Measurements from ENCODE around the gene ERN1. TPM values are rescaled to one million over a fixed set of nuclear protein-coding genes. Genes with fewer than 3 reads are reported as not detected.

The ERN1 gene
- total and polyA plus RNA-seq, 2 of the 13 experiments (the other 11 are each of a cell fraction or from before 2014, with no cell fraction given): 6.0 to 12.7 TPM

DNA sequence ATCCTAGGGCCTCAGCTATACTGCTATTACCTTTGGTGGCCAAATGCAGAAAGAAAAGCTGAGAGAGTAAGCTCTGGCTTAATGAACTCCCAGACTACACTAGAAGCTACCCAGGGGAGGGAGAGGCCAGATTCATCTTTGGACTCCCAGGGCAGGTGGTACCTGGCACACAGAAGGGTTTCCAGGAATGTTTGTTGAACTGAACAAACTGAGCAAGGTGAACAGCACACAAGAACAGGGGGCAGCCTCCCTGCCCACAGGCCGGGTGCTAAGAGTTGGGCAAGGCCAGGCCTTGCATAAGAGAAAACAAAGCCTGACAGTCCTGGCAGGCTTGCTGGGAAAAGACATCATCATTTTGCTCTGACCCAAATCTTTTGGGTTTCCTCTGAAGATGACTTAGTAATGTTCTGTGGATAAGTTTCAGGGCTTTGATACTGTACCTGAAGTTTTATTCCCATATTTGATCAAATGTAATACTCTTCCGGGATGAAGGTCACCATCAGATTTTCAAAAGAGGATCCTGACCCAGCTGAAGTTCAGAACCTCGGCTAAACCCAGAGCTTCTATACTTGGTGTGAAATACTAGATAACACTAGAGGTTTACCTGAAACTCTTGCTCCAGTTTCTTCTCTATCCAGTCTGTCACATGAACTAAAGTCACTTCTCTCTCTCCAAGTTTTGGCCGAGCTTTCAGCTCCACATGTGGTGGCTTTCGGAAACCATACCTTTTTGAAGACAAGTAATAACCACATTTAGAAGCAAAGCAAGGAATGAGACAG, 20.5 kb upstream of the ERN1 start (continued):
- TF ChIP-seq NCOA1 (CRISPR knock-in tag; IDR thresholded peaks at IDR 0.05) (peak; percentile 40; the same call in 1 of the 2 replicates), ZBTB38 (CRISPR knock-in tag; IDR thresholded peaks at IDR 0.05) (peak; percentile 95), ZNF510 (CRISPR knock-in tag; IDR thresholded peaks at IDR 0.05; ENCODE audit: low read depth) (no peak), SMARCC2 (IDR thresholded peaks at IDR 0.05) (no peak), TEAD2 (CRISPR knock-in tag; IDR thresholded peaks at IDR 0.05) (no peak), TGIF2 (CRISPR knock-in tag; IDR thresholded peaks at IDR 0.05) (peak; percentile 70; the same call in 1 of the 2 replicates), KDM4B (CRISPR knock-in tag; IDR thresholded peaks at IDR 0.05) (peak; percentile 90; the same call in 1 of the 2 replicates), MYC (CRISPR knock-in tag; IDR thresholded peaks at IDR 0.05; ENCODE audit: borderline replicate concordance) (peak; percentile 90), ZNF10 (CRISPR knock-in tag; IDR thresholded peaks at IDR 0.05; ENCODE audit: borderline replicate concordance, low read depth) (no peak), ZNF329 (CRISPR knock-in tag; IDR thresholded peaks at IDR 0.05; ENCODE audit: low read depth) (0 out of 2 replicates have a peak, but pooled peaks have one; percentile 55), BCLAF1 (IDR thresholded peaks at IDR 0.05) (no peak), GABPA (IDR thresholded peaks at IDR 0.05; ENCODE audit: low read depth, low read length) (no peak), GABPA (CRISPR knock-in tag; IDR thresholded peaks at IDR 0.05; ENCODE audit: low read depth) (peak; percentile 50; the same call in 1 of the 2 replicates), BATF2 (CRISPR knock-in tag; IDR thresholded peaks at IDR 0.05) (no peak), SRSF4 (IDR thresholded peaks at IDR 0.05; ENCODE audit: low read depth, low read length, poor library complexity, severe bottlenecking) (no peak), ZNF367 (CRISPR knock-in tag; IDR thresholded peaks at IDR 0.05; ENCODE audit: borderline replicate concordance) (no peak), ERF (CRISPR knock-in tag; IDR thresholded peaks at IDR 0.05) (peak; percentile 99), IKZF1 (IDR thresholded peaks at IDR 0.05) (no peak), FOXA3 (CRISPR knock-in tag; IDR thresholded peaks at IDR 0.05) (peak; percentile 98), PCBP1 (IDR thresholded peaks at IDR 0.05; ENCODE audit: borderline replicate concordance, low read depth, low read length) (no peak), AGO1 (IDR thresholded peaks at IDR 0.05; ENCODE audit: low read depth, low read length, poor library complexity, severe bottlenecking) (no peak), ZNF775 (CRISPR knock-in tag; IDR thresholded peaks at IDR 0.05; ENCODE audit: borderline replicate concordance) (no peak)
- TF ChIP-seq, protein P1, sequence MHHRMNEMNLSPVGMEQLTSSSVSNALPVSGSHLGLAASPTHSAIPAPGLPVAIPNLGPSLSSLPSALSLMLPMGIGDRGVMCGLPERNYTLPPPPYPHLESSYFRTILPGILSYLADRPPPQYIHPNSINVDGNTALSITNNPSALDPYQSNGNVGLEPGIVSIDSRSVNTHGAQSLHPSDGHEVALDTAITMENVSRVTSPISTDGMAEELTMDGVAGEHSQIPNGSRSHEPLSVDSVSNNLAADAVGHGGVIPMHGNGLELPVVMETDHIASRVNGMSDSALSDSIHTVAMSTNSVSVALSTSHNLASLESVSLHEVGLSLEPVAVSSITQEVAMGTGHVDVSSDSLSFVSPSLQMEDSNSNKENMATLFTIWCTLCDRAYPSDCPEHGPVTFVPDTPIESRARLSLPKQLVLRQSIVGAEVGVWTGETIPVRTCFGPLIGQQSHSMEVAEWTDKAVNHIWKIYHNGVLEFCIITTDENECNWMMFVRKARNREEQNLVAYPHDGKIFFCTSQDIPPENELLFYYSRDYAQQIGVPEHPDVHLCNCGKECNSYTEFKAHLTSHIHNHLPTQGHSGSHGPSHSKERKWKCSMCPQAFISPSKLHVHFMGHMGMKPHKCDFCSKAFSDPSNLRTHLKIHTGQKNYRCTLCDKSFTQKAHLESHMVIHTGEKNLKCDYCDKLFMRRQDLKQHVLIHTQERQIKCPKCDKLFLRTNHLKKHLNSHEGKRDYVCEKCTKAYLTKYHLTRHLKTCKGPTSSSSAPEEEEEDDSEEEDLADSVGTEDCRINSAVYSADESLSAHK (CRISPR knock-in tag; IDR thresholded peaks at IDR 0.05; ENCODE audit: borderline replicate concordance): no peak
- TF ChIP-seq, protein P2, sequence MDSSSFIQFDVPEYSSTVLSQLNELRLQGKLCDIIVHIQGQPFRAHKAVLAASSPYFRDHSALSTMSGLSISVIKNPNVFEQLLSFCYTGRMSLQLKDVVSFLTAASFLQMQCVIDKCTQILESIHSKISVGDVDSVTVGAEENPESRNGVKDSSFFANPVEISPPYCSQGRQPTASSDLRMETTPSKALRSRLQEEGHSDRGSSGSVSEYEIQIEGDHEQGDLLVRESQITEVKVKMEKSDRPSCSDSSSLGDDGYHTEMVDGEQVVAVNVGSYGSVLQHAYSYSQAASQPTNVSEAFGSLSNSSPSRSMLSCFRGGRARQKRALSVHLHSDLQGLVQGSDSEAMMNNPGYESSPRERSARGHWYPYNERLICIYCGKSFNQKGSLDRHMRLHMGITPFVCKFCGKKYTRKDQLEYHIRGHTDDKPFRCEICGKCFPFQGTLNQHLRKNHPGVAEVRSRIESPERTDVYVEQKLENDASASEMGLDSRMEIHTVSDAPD (CRISPR knock-in tag; IDR thresholded peaks at IDR 0.05): peak; percentile 82; the same call in 1 of the 2 replicates

Measured in HepG2 (cell line).